Measurements from ENCODE around the gene ARL15.

Gene ARL15

DNA sequence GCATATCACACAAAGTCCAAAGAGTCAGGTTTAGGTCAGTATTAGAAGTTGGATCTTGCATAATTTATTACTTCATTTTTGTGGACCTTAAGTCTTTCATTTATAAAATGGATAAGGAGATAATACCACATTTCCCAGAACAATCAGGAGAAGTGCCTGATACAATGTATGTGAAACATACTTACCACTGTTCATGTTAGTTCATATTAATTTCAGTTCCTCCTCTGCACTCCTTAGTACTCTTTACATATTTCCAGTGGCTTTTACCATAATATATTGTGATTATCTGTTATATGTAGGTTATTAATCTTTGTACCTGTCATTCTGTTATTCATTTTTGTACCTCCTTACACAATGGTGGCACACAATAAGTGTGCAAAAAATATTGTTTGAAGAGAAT, 214.4 kb downstream of the ARL15 start:
- no peak overlapping the region for H3K4me3 ChIP-seq (ENCODE audit: low read depth, low read length)
- TF ChIP-seq, protein P1, sequence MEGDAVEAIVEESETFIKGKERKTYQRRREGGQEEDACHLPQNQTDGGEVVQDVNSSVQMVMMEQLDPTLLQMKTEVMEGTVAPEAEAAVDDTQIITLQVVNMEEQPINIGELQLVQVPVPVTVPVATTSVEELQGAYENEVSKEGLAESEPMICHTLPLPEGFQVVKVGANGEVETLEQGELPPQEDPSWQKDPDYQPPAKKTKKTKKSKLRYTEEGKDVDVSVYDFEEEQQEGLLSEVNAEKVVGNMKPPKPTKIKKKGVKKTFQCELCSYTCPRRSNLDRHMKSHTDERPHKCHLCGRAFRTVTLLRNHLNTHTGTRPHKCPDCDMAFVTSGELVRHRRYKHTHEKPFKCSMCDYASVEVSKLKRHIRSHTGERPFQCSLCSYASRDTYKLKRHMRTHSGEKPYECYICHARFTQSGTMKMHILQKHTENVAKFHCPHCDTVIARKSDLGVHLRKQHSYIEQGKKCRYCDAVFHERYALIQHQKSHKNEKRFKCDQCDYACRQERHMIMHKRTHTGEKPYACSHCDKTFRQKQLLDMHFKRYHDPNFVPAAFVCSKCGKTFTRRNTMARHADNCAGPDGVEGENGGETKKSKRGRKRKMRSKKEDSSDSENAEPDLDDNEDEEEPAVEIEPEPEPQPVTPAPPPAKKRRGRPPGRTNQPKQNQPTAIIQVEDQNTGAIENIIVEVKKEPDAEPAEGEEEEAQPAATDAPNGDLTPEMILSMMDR (IDR thresholded peaks at IDR 0.05; ENCODE audit: insufficient read depth, low read depth, low read length, missing control alignments), result no peak
- no peak for DNase-seq (ENCODE audit: low read depth)

DNA sequence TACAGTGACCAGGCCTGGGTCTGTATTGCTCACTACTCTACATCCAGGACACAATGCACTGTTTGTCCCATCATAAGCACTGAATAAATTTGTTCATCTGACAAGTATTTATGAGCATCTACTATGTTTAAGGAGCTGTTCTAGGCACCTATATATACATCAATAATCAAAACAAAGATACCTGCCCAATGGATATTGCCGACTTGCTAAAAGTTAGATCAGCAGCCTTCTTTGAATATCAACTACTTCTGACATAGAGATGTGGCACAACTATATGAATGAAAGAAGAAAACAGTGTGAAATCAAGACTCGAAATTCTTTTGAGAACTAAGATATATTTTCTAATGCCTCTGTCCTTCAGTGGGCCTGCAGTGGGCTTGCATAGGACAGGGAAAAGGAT, 215.7 kb downstream of the ARL15 start:
- H3K4me3 ChIP-seq (ENCODE audit: low read depth, low read length), result no peak overlapping the region
- DNase-seq (ENCODE audit: low read depth), result no peak
- TF ChIP-seq, protein P1 (IDR thresholded peaks at IDR 0.05; ENCODE audit: insufficient read depth, low read depth, low read length, missing control alignments), result no peak

DNA sequence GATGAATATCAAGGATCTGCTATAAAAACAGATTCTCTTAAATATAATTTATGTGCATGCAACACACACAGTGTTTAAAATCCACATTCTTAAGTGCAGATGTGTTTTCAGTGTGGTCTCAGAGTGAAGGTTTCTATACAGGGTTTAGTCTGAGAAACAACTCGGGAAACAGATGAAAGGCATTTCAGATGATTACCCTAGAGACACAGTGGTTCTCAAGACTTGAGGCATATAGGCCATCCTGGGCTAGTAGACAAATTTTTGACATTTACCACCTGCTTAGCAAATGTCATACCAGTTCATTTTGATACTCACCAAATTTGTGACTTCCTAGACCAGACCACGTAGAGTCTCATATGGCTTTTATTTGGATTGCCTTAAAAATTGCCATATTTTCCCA, 216.5 kb downstream of the ARL15 start:
- TF ChIP-seq, protein P1 (IDR thresholded peaks at IDR 0.05; ENCODE audit: insufficient read depth, low read depth, low read length, missing control alignments), result no peak
- no peak overlapping the region for H3K4me3 ChIP-seq (ENCODE audit: low read depth, low read length)
- peak; percentile 49 for DNase-seq (ENCODE audit: low read depth)

DNA sequence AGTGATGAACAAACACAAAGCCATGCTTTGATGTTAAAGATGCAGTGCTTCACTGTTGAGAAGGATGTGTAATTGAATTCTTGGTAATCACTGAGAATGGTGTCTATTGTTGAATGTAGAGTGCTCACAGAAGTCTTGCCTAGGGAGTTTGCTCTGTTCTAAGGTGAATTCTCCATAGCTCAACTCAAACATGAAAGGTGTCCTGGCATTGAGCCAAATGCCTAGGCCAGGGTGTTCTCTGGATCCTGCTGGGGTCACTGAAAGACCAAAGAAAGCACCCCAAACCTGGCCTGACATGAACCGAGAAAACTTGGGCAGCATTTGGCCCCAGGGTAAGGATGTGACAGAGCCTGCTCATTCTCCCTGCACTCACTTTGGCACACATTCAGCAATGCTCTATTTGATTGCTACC, 217.3 kb downstream of the ARL15 start:
- TF ChIP-seq, protein P1 (IDR thresholded peaks at IDR 0.05; ENCODE audit: insufficient read depth, low read depth, low read length, missing control alignments), result no peak
- DNase-seq (ENCODE audit: low read depth), result peak; percentile 15
- no peak overlapping the region for H3K4me3 ChIP-seq (ENCODE audit: low read depth, low read length)

DNA sequence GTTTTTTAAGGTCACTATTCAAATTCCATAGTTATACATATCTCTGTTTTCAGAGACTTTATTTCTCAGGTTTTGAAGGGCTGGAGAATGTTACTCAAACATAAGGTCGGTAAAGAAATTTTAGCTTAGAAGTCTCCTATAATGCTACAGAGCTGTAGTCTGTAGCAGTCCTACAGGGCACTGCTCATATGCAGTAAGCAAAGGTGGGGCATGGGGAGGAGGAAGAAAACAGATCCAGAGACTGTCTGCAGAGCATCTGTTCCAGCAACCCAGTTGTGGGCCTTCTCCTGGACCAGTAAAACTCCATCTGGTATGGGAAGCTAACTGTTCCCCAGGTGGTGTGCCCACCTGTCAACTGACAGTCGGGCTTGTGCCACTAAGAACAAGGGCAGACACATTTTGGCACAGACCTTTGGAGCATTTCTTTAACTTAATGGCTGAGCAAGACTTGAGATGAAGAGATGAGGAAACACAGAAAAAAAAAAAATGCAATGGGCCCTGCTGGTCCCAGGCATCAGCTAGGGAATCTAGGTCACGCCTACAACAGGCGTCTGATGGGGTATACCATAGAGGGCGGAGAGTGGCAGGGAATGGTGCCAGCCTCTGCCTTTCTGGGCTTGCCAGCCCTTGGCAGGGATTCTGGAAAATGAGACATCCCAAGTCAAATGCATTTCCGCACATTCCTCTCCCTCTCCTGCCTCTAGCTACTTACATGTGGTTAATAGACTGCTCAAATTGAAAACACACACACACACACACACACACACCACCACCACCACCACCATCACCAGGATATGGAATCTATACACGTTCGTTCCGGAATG, 218.9 kb downstream of the ARL15 start:
- no peak overlapping the region for H3K4me3 ChIP-seq (ENCODE audit: low read depth, low read length)
- DNase-seq (ENCODE audit: low read depth), result no peak
- TF ChIP-seq, protein P1 (IDR thresholded peaks at IDR 0.05; ENCODE audit: insufficient read depth, low read depth, low read length, missing control alignments), result no peak

DNA sequence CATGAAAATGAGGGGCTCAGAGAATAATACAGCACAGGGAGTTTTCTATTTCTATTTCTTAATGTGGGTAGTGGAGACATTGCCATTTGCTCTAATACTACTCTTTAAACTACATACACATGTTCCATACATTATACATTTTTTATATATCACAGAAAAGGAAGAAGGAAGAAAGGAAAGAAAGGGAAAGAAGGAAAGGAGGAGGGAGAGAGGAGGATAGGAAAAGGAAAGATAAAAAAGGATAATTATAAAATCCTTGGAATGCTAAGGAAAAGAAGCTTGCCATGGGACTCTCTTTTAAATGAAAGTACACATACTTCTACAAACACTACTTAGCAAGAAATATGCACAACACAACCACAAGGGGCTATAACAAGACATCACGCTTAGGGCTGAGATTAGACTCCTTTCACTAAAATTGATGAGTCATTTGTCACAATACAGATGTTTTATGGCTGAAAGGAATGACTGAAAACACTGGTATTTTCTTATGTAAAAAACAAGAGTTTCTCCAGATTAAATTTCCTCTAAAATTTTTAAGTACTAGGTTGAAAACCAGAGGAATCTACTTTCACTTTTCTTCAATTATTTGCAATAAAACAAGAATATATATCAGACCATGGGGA, 219.8 kb downstream of the ARL15 start:
- no peak for DNase-seq (ENCODE audit: low read depth)
- H3K4me3 ChIP-seq (ENCODE audit: low read depth, low read length), result no peak overlapping the region
- TF ChIP-seq, protein P1 (IDR thresholded peaks at IDR 0.05; ENCODE audit: insufficient read depth, low read depth, low read length, missing control alignments), result no peak

All from GM12865 (cell line).